Measurements from ENCODE around the gene EIF6.

- TF ChIP-seq CTCF (conservative IDR thresholded peaks at IDR 0.05) = no peak
- TF ChIP-seq ZFX (IDR thresholded peaks at IDR 0.05) = no peak
Observed at GRCh38 chr20:35290186-35290886, 5.8 kb upstream of the EIF6 start.
